Activated naive CD4-positive, alpha-beta T cell treated with anti-CD3 and anti-CD28 coated beads, Interleukin-2, amount 50 U/mL, for 24 hours (primary cell): ENCODE results near the gene C1orf105.
"Not testable (repeated sequence)": the region's sequence is repeated elsewhere in the genome, so short reads cannot be mapped to it uniquely, and the experiment has no call there.

Source experiments
- H3K27ac Mint-ChIP-seq: one replicate; pipeline ENCODE4 v1.8.0; 2021; ENCODE audit warnings: mild to moderate bottlenecking, mixed read lengths
- H3K27me3 Mint-ChIP-seq: one replicate; pipeline ENCODE4 v1.8.0; 2021; ENCODE audit warnings: mixed read lengths
- H3K36me3 Mint-ChIP-seq: one replicate; pipeline ENCODE4 v1.8.0; 2021; ENCODE audit warnings: mixed read lengths
- H3K4me1 Mint-ChIP-seq: one replicate; pipeline ENCODE4 v1.8.0; 2021; ENCODE audit warnings: mixed read lengths
- H3K4me3 Mint-ChIP-seq: one replicate; pipeline ENCODE4 v1.8.0; 2021; ENCODE audit warnings: mild to moderate bottlenecking, mixed read lengths
- H3K9me3 Mint-ChIP-seq: one replicate; pipeline ENCODE4 v1.8.0; 2021; ENCODE audit warnings: mixed read lengths

C1orf105 gene

GRCh38 chr1:172477216-172477615, 56.7 kb downstream of the C1orf105 start:
- no peak overlapping the region for H3K27ac Mint-ChIP-seq
- H3K4me1 Mint-ChIP-seq, result peaks cover 13% of the 10 kb centered on the region
- H3K27me3 Mint-ChIP-seq, result no peaks in the 10 kb centered on the region
- no peaks in the 10 kb centered on the region for H3K9me3 Mint-ChIP-seq
- H3K36me3 Mint-ChIP-seq, result no peaks in the 10 kb centered on the region
- no peak overlapping the region for H3K4me3 Mint-ChIP-seq

GRCh38 chr1:172477741-172478140, 57.3 kb downstream of the C1orf105 start:
- Mint-ChIP-seq H3K36me3 (no peaks in the 10 kb centered on the region), H3K27me3 (no peaks in the 10 kb centered on the region), H3K9me3 (no peaks in the 10 kb centered on the region), H3K27ac (no peak overlapping the region), H3K4me1 (peaks cover 13% of the 10 kb centered on the region), H3K4me3 (no peak overlapping the region)

- H3K4me1 Mint-ChIP-seq, result peaks cover 13% of the 10 kb centered on the region
- no peak overlapping the region for H3K27ac Mint-ChIP-seq
- no peaks in the 10 kb centered on the region for H3K27me3 Mint-ChIP-seq
- H3K36me3 Mint-ChIP-seq, result no peaks in the 10 kb centered on the region
- no peaks in the 10 kb centered on the region for H3K9me3 Mint-ChIP-seq
- H3K4me3 Mint-ChIP-seq, result no peak overlapping the region
Observed at GRCh38 chr1:172478485-172478884, 58.0 kb downstream of the C1orf105 start.

DNA sequence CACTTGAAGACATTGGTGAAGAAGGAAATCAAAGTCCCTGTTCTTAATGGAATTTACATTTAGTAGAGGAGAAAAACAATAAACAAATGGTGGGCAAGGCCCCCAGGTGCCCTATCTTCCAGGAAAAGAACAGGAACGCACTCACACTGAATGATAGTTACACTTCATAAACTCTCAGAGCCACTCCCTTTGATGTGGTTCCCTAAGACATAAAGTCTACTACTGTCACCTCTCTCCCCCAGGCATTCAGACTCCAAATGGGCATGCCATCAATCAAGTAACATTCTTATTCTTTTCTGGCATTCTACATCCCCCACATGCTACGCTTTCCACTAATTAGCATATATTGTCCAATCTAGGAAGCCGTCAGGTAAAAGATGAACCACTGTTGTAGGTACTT, 59.9 kb downstream of the C1orf105 start:
- Mint-ChIP-seq H3K4me3 (no peak overlapping the region), H3K4me1 (peaks cover 14% of the 10 kb centered on the region), H3K27ac (no peak overlapping the region), H3K9me3 (no peaks in the 10 kb centered on the region), H3K27me3 (no peaks in the 10 kb centered on the region), H3K36me3 (no peaks in the 10 kb centered on the region)

DNA sequence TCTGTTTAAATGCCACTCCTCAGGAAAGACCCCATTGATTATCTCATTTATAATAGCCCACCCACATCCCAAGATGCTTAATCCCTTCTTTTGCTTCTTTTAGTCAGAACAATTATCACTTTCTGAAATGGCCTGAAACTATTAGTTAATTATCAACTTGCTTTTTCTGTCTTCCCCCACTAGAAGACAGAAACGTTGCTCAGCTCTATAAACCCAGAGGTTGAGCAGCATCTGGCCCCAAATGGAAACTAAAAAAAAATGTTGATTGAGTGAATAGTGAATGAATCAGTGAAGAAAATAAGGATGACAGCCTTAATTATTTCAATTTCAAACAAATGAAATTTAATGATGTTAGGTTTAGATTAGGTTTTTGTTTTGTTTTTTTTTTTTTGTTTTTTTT, 61.6 kb downstream of the C1orf105 start:
- Mint-ChIP-seq H3K4me3 (no peak overlapping the region), H3K9me3 (no peaks in the 10 kb centered on the region), H3K36me3 (no peaks in the 10 kb centered on the region), H3K27me3 (no peaks in the 10 kb centered on the region), H3K4me1 (peaks cover 17% of the 10 kb centered on the region), H3K27ac (no peak overlapping the region)

DNA sequence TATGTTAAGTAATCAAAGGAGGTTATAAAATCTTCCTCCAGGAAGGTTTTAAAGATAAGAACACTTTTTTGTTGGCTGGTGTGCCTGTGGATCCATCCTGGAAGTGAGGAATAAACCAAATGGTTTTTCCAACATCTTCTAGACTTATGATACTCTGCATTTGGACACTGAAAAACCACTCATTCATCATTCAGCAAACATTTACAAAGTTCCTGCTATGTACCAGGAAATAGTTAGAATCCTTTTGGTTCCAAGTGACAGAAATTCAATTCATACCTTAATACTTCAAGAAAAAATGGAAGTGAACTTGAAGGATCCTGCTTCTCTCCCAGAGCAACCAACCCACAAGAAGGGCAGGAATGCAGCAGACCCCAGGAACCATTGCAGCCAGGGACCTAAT, 63.0 kb downstream of the C1orf105 start:
- no peak overlapping the region for H3K27ac Mint-ChIP-seq
- no peaks in the 10 kb centered on the region for H3K27me3 Mint-ChIP-seq
- no peaks in the 10 kb centered on the region for H3K36me3 Mint-ChIP-seq

GRCh38 chr1:172484252-172484651, 63.8 kb downstream of the C1orf105 start:
- H3K4me1 Mint-ChIP-seq, result peaks cover 26% of the 10 kb centered on the region
- no peaks in the 10 kb centered on the region for H3K9me3 Mint-ChIP-seq
- H3K4me3 Mint-ChIP-seq, result no peak overlapping the region
- H3K27me3 Mint-ChIP-seq, result peaks cover under 1% of the 10 kb centered on the region
- no peak overlapping the region for H3K27ac Mint-ChIP-seq
- no peaks in the 10 kb centered on the region for H3K36me3 Mint-ChIP-seq

More for the DNA sequence above, 63.0 kb downstream of the C1orf105 start:
- Mint-ChIP-seq H3K9me3 (no peaks in the 10 kb centered on the region), H3K4me3 (no peak overlapping the region), H3K4me1 (peaks cover 26% of the 10 kb centered on the region)

DNA sequence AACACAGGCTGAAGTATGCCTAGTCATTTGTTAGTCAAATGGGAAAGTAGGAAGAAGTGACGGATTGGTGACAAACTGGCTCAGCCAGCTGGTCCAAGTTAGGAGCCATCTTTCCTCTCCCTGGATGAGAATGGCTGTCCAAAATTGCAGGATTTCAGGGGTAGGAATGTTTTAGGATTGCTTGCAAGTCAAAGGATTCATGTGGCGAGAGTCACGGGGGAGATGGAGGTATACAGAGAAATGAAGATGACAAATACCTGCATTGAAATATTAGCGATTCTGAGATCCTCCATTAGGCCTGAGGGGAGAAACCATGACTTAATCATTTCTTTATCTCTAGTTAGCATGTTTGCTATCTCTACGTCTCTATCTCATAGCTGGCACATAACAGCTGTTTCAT, 65.1 kb downstream of the C1orf105 start:
- no peak overlapping the region for H3K27ac Mint-ChIP-seq
- peaks cover 18% of the 10 kb centered on the region for H3K4me1 Mint-ChIP-seq
- H3K4me3 Mint-ChIP-seq, result no peak overlapping the region
- no peaks in the 10 kb centered on the region for H3K36me3 Mint-ChIP-seq
- H3K9me3 Mint-ChIP-seq, result no peaks in the 10 kb centered on the region
- peaks cover 1% of the 10 kb centered on the region for H3K27me3 Mint-ChIP-seq

DNA sequence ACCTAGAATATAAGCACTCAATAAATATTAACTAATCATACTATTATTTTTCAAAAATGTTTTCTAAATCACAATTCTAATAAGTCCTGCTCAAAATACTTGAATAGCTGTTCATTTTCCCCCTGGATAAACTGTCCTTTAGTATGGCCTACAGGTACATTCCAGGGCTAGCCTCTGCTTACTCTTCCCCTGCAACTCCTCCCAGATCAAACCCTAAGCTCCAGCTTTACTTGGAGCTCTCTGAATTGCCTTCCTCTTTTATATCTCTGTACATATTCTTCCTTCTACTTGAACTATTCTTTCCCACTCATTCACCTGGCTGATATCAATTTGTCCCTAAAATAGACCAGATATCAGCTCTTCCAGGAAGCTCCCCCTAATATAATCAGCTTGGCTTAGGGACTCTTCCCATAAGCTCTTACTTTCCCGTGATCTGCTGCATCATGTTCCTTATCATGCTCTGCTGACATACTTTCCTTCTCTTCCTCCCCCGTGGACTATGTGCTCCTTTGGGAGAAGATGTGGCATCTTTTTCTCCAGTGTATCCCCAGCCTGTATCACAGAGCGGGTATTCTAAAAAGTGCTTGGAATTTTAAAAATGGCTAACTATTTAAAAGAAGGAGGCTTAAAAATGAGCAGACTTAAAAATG, 66.4 kb downstream of the C1orf105 start:
- H3K9me3 Mint-ChIP-seq, result no peaks in the 10 kb centered on the region
- H3K4me1 Mint-ChIP-seq, result peaks cover 17% of the 10 kb centered on the region
- H3K36me3 Mint-ChIP-seq, result no peaks in the 10 kb centered on the region
- H3K4me3 Mint-ChIP-seq, result no peak overlapping the region
- peaks cover 1% of the 10 kb centered on the region for H3K27me3 Mint-ChIP-seq
- H3K27ac Mint-ChIP-seq, result no peak overlapping the region

GRCh38 chr1:172487550-172487949, 67.1 kb downstream of the C1orf105 start:
- peaks cover 17% of the 10 kb centered on the region for H3K4me1 Mint-ChIP-seq
- H3K9me3 Mint-ChIP-seq, result no peaks in the 10 kb centered on the region
- H3K36me3 Mint-ChIP-seq, result no peaks in the 10 kb centered on the region
- peaks cover 1% of the 10 kb centered on the region for H3K27me3 Mint-ChIP-seq
- H3K27ac Mint-ChIP-seq, result no peak overlapping the region
- no peak overlapping the region for H3K4me3 Mint-ChIP-seq

DNA sequence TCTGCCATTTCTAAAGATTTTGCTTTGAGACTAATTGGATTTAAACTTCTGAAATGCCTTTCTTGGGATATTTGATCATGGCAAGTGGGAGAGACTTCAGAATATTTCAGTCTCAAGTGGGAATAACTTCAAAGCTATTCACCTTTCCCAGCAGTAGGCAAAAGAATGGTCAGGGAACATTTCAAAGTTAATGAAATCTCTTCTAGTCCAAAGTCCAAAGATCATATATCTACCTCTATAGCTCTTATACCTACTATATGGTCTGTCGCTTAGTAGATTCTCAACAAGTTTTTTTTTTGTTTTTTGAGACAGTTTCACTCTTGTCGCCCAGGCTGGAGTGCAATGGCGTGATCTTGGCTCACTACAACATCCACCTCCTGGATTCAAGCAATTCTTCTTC, 67.9 kb downstream of the C1orf105 start:
- Mint-ChIP-seq H3K27ac (no peak overlapping the region), H3K36me3 (no peaks in the 10 kb centered on the region), H3K27me3 (peaks cover 1% of the 10 kb centered on the region), H3K4me1 (peaks cover 17% of the 10 kb centered on the region), H3K4me3 (no peak overlapping the region), H3K9me3 (no peaks in the 10 kb centered on the region)

DNA sequence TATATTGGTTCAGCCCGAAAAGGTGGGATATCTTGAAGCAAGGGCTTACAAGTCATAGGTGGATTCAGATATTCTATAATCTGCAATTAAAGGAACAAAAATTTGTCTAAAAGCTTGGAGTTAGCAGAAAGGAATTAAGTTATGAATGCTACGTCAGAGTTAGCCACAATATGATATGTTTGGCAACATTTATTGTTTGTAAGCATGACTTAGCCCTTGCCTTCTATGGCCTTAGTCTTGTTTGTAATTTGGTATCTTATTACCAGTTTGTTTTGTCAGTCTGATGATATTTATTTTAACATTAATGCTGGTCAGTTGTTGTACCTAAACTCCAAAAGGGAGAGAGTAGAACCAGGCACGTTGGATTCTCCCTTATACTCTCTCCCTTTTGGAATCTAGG, 69.4 kb downstream of the C1orf105 start:
- peaks cover 12% of the 10 kb centered on the region for H3K4me1 Mint-ChIP-seq
- no peaks in the 10 kb centered on the region for H3K36me3 Mint-ChIP-seq
- H3K27me3 Mint-ChIP-seq, result peaks cover 1% of the 10 kb centered on the region
- no peak overlapping the region for H3K4me3 Mint-ChIP-seq
- H3K27ac Mint-ChIP-seq, result no peak overlapping the region
- H3K9me3 Mint-ChIP-seq, result no peaks in the 10 kb centered on the region

GRCh38 chr1:172492421-172492820, 71.9 kb downstream of the C1orf105 start:
- H3K27me3 Mint-ChIP-seq, result peaks cover 1% of the 10 kb centered on the region
- H3K4me1 Mint-ChIP-seq, result peaks cover 6% of the 10 kb centered on the region
- H3K36me3 Mint-ChIP-seq, result no peaks in the 10 kb centered on the region
- no peak overlapping the region for H3K4me3 Mint-ChIP-seq
- no peaks in the 10 kb centered on the region for H3K9me3 Mint-ChIP-seq
- H3K27ac Mint-ChIP-seq, result no peak overlapping the region

DNA sequence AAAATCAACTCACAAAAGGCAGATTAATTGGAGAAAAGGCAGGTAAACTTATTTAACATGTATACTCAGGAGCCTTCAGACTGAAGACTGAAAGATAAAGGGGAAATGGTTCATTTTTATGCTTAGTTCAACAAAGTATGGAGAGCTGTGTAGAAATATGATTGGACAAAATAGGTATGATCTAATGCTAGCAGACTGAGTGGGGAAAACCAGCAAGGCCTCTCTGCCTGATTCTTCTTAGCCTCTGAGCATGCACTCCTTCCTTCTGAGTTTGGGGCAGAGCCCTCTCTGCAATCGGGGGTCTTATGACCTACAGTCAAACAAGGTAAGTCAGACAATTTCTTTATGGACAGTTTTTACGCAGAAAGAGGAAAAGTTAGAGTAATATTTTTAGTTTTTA, 73.7 kb downstream of the C1orf105 start:
- Mint-ChIP-seq H3K27ac (no peak overlapping the region), H3K27me3 (peaks cover 1% of the 10 kb centered on the region), H3K4me3 (no peak overlapping the region), H3K9me3 (no peaks in the 10 kb centered on the region), H3K4me1 (no peaks in the 10 kb centered on the region), H3K36me3 (no peaks in the 10 kb centered on the region)

DNA sequence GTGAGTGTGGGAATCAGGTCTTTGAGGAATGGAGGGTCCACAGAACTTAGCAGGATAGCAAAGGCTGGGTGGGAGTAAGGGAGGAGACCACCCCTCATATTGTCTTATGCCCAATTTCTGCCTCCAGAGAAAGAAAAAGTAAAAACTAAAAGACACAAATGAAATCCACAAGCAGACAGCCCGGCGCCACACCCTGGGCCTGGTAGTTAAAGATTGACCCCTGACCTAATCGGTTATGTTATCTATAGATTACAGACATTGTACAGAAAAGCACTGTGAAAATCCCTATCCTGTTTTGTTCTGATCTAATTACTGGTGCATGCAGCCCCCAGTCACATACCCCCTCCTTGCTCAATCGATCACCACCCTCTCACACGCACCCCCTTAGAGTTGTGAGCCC, 75.6 kb downstream of the C1orf105 start:
- not testable (repeated sequence) for H3K4me3 Mint-ChIP-seq, H3K9me3 Mint-ChIP-seq, H3K27me3 Mint-ChIP-seq

DNA sequence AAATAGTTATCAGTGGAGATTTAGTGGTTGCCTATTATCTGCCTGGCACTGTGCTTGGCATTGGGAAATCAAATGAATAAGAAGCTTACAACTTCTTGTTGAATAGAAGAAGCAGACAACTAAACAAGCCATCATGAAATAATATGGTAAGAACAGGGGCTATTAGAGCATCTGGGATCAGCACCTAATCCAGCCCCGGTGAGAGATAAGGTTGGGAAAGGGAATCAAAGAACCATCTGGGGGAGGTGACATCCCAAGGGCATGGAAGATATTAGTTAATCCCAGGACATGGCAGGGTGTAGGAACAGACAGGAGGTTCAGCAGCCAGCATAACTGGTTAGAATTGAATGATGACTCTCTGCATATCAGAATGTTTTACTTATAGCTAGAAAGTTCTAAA, 76.2 kb downstream of the C1orf105 start:
- H3K9me3 Mint-ChIP-seq, result no peaks in the 10 kb centered on the region
- H3K27ac Mint-ChIP-seq, result no peak overlapping the region
- H3K4me3 Mint-ChIP-seq, result no peak overlapping the region
- H3K36me3 Mint-ChIP-seq, result no peaks in the 10 kb centered on the region
- H3K4me1 Mint-ChIP-seq, result no peaks in the 10 kb centered on the region
- no peaks in the 10 kb centered on the region for H3K27me3 Mint-ChIP-seq

More for the DNA sequence above, 75.6 kb downstream of the C1orf105 start:
- H3K27ac Mint-ChIP-seq, H3K36me3 Mint-ChIP-seq, H3K4me1 Mint-ChIP-seq: not testable (repeated sequence)

GRCh38 chr1:172497230-172497629, 76.7 kb downstream of the C1orf105 start:
- Mint-ChIP-seq H3K9me3 (no peaks in the 10 kb centered on the region), H3K27ac (no peak overlapping the region), H3K4me1 (no peaks in the 10 kb centered on the region), H3K4me3 (no peak overlapping the region), H3K36me3 (no peaks in the 10 kb centered on the region), H3K27me3 (no peaks in the 10 kb centered on the region)
